Large intestine (tissue), 12 donors: ENCODE measurements around the gene PHLDB2. TPM values are rescaled to one million over a fixed set of nuclear protein-coding genes. Genes with fewer than 3 reads are reported as not detected.
"Not testable (repeated sequence)": the region's sequence is repeated elsewhere in the genome, so short reads cannot be mapped to it uniquely, and the experiment has no call there.

ENCODE experiments used
- DNase-seq, 2 donors: peaks; one replicate each; pipeline versions ENCODE4 v3.0.0 to v3.0.0-alpha.2; 2013
- H3K27ac ChIP-seq: one replicate; pipeline ENCODE4 v1.5.1; 2013; ENCODE audit warnings: low read length
- H3K27me3 ChIP-seq: 2 replicates; pipeline ENCODE4 v1.6.1; 2013; ENCODE audit warnings: low read length; ENCODE audit not compliant: control insufficient read depth, insufficient read depth
- H3K36me3 ChIP-seq: 2 replicates; pipeline ENCODE4 v1.6.1; 2013; ENCODE audit warnings: low read length; ENCODE audit not compliant: control insufficient read depth, insufficient read depth
- H3K4me1 ChIP-seq: one replicate; pipeline ENCODE4 v1.6.1; 2013; ENCODE audit warnings: low read length; ENCODE audit not compliant: control insufficient read depth, insufficient read depth
- H3K4me3 ChIP-seq: one replicate; pipeline ENCODE4 v1.5.1; 2013; ENCODE audit warnings: low read length
- H3K9me3 ChIP-seq: one replicate; pipeline ENCODE4 v1.6.1; 2013; ENCODE audit warnings: mild to moderate bottlenecking, low read depth, low read length, moderate library complexity; ENCODE audit not compliant: control insufficient read depth
- WGBS: methylation state at CpG from one replicate; pipeline ENCODE4 v1.1.5; 2013; ENCODE audit warnings: low lambda C conversion rate; ENCODE audit not compliant: insufficient coverage; 5-methylcytosine and 5-hydroxymethylcytosine counted together
- long read RNA-seq, 11 donors: transcript quantifications; one replicate each; lab custom pipeline, GENCODE V29; 2026
- polyA plus RNA-seq: library from polyadenylated mRNA; unstranded; fragments of 120-200 nt; gene quantifications from one replicate; pipeline ENCODE4 v1.2.1, GENCODE V29; 2013

Gene PHLDB2
- 22.2 TPM for polyA plus RNA-seq
- long read RNA-seq, donor 1, result 0 reads
- long read RNA-seq, donor 2, partial matches to known transcripts, result 0 of 2 reads
- long read RNA-seq, donor 2, other reads (novel, unspliced or antisense), result 0 of 2 reads
- long read RNA-seq, donor 3, result 0 reads
- long read RNA-seq, donor 4, result 0 reads
- long read RNA-seq, donor 5, full-length matches to known transcripts, result 3 of 3 reads
- long read RNA-seq, donor 5, partial matches to known transcripts, result 0 of 3 reads
- long read RNA-seq, donor 5, other reads (novel, unspliced or antisense), result 0 of 3 reads
- long read RNA-seq, donor 6, result 0 reads
- long read RNA-seq, donor 7, partial matches to known transcripts, result 0 of 3 reads
- long read RNA-seq, donor 7, other reads (novel, unspliced or antisense), result 0 of 3 reads
- long read RNA-seq, donor 8, partial matches to known transcripts, result 0 of 1 reads
- long read RNA-seq, donor 8, other reads (novel, unspliced or antisense), result 0 of 1 reads
- long read RNA-seq, donor 9, full-length matches to known transcripts, result 1 of 1 reads
- long read RNA-seq, donor 9, partial matches to known transcripts, result 0 of 1 reads
- long read RNA-seq, donor 9, other reads (novel, unspliced or antisense), result 0 of 1 reads
- long read RNA-seq, donor 10, partial matches to known transcripts, result 0 of 2 reads
- long read RNA-seq, donor 10, other reads (novel, unspliced or antisense), result 0 of 2 reads
- long read RNA-seq, donor 11, full-length matches to known transcripts, result 2 of 2 reads
- long read RNA-seq, donor 11, partial matches to known transcripts, result 0 of 2 reads
- long read RNA-seq, donor 11, other reads (novel, unspliced or antisense), result 0 of 2 reads

GRCh38 chr3:111859061-111859973, at the start of gene PHLDB2:
TSS of gene PHLDB2 (plus strand) at chr3:111859265. CDS start at chr3:111884078, 24,813 bp downstream.
- Histone ChIP-seq H3K27ac (peak within 1 kb of the TSS; percentile 79), H3K4me3 (peak within 1 kb of the TSS; percentile 83), H3K27me3 (no peaks in the 10 kb centered on the region), H3K36me3 (no peaks in the 10 kb centered on the region), H3K4me1 (peaks cover 18% of the 10 kb centered on the region), H3K9me3 (no peaks in the 10 kb centered on the region)
- no CpG with 5 or more reads among the region's 78 CpGs for WGBS
- peak; percentile 70 to 85 for DNase-seq

DNA sequence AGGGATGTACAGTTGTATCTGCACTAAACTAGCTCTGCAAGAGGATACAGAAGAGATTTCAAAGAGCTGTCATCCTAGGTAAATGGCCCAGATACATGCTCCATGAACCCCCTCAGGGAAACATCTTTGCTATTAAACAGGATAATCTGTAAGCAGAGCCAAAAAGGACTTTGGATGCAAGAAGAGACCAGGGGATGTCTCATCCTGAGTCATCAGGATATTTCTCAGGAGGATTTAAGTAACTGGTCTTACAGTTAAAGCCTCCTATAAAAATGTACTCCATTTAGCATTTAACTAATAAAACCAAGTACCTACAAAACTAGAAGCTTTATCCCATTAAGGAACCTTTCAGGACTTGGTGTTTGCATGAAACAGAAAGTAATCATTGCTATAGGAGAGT, 48.2 kb upstream of the PHLDB2 start:
- H3K9me3 ChIP-seq, result no peaks in the 10 kb centered on the region
- DNase-seq, result no peak
- no peak overlapping the region for H3K4me3 ChIP-seq
- no peaks in the 10 kb centered on the region for H3K36me3 ChIP-seq
- no peak overlapping the region for H3K27ac ChIP-seq
- H3K27me3 ChIP-seq, result no peaks in the 10 kb centered on the region
- peaks cover 4% of the 10 kb centered on the region for H3K4me1 ChIP-seq

GRCh38 chr3:111811811-111812210, 47.3 kb upstream of the PHLDB2 start:
- 100% methylated on average over 1 of the region's 1 CpG for WGBS
- Histone ChIP-seq H3K36me3 (no peaks in the 10 kb centered on the region), H3K27ac (no peak overlapping the region), H3K27me3 (no peaks in the 10 kb centered on the region), H3K9me3 (no peaks in the 10 kb centered on the region), H3K4me1 (peaks cover 4% of the 10 kb centered on the region), H3K4me3 (no peak overlapping the region)
- no peak for DNase-seq

DNA sequence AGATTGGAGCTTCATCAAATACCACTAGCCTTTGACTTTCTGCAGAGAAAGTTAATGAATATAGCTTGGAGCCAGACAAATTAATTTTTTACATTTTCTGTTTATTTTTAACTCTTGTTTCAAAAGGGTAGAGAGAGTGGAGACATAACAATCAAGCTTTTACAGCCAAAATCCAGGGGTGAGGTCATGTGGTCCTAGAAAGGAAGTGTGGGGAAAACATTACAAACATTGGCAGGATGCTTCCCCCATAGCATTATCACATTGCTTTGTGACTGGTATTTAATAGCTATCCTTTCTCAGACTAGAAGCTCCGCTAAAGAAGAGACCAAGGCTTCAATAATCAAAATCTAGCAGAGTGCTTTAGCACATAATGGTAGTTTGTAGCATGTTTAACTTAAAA, 46.4 kb upstream of the PHLDB2 start:
- Histone ChIP-seq H3K27ac (no peak overlapping the region), H3K4me1 (no peaks in the 10 kb centered on the region), H3K36me3 (no peaks in the 10 kb centered on the region), H3K27me3 (no peaks in the 10 kb centered on the region), H3K9me3 (no peaks in the 10 kb centered on the region), H3K4me3 (no peak overlapping the region)
- WGBS, result no CpG with 5 or more reads among the region's 1 CpG
- DNase-seq, result no peak

- Histone ChIP-seq H3K4me3 (no peak overlapping the region), H3K27me3 (no peaks in the 10 kb centered on the region), H3K9me3 (no peaks in the 10 kb centered on the region), H3K27ac (no peak overlapping the region), H3K4me1 (no peaks in the 10 kb centered on the region), H3K36me3 (no peaks in the 10 kb centered on the region)
- 100% methylated on average over 1 of the region's 1 CpG for WGBS
- no peak for DNase-seq
Observed at GRCh38 chr3:111813441-111813840, 45.6 kb upstream of the PHLDB2 start.

- Histone ChIP-seq H3K27me3 (no peaks in the 10 kb centered on the region), H3K9me3 (no peaks in the 10 kb centered on the region), H3K4me3 (no peak overlapping the region), H3K36me3 (no peaks in the 10 kb centered on the region), H3K4me1 (no peaks in the 10 kb centered on the region), H3K27ac (no peak overlapping the region)
- no CpG with 5 or more reads among the region's 1 CpG for WGBS
- DNase-seq, result no peak
Observed at GRCh38 chr3:111813979-111814378, 45.1 kb upstream of the PHLDB2 start.

DNA sequence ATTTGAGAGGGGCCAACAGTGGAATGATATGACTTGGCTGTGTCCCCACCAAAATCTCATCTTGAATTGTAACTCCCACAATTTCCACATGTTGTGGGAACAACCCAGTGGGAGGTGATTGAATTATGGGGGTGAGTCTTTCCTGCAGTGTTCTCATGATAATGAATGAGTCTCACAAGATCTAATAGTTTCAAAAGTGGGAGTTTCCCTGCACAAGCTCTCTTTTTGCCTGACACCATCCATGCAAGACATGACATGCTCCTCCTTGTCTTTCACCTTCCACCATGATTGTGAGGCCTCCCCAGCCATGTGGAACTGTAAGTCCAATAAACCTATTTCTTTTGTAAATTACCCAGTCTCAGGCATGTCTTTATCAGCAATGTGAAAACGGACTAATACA, 42.3 kb upstream of the PHLDB2 start:
- WGBS, result no CpG with 5 or more reads among the region's 1 CpG
- H3K4me1 ChIP-seq, H3K9me3 ChIP-seq, H3K27me3 ChIP-seq, H3K36me3 ChIP-seq, H3K27ac ChIP-seq, H3K4me3 ChIP-seq, DNase-seq: not testable (repeated sequence)

- H3K27me3 ChIP-seq, result no peaks in the 10 kb centered on the region
- no peak for DNase-seq
Observed at GRCh38 chr3:111819927-111820326, 39.1 kb upstream of the PHLDB2 start.

DNA sequence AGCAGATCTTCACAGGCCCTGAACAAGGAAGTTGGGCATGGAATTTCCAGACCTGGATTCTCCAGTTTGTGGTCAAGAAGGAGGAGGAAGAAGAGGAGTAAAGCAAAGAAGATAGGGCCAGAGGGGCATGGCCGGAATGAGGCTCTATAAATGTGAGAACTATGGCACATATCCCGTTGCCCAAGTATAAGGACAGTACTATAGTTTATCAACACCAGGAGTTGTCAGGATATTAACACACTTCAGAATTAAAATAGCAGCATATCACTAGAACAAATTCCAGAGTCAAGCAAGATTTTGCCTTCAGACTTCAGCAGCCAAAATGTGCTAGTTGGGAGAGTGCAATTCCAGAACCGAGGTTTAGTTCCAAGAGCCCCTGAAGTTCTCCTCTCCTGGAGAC, 38.4 kb upstream of the PHLDB2 start:
- Histone ChIP-seq H3K4me1 (no peaks in the 10 kb centered on the region), H3K27ac (no peak overlapping the region), H3K36me3 (no peaks in the 10 kb centered on the region), H3K9me3 (no peaks in the 10 kb centered on the region), H3K27me3 (no peaks in the 10 kb centered on the region), H3K4me3 (no peak overlapping the region)
- no CpG with 5 or more reads among the region's 3 CpGs for WGBS
- DNase-seq, result no peak

More at GRCh38 chr3:111819927-111820326, 39.1 kb upstream of the PHLDB2 start:
- Histone ChIP-seq H3K4me1 (no peaks in the 10 kb centered on the region), H3K36me3 (no peaks in the 10 kb centered on the region), H3K9me3 (no peaks in the 10 kb centered on the region), H3K27ac (no peak overlapping the region), H3K4me3 (no peak overlapping the region)
- WGBS, result 92% methylated on average over 2 of the region's 5 CpGs

DNA sequence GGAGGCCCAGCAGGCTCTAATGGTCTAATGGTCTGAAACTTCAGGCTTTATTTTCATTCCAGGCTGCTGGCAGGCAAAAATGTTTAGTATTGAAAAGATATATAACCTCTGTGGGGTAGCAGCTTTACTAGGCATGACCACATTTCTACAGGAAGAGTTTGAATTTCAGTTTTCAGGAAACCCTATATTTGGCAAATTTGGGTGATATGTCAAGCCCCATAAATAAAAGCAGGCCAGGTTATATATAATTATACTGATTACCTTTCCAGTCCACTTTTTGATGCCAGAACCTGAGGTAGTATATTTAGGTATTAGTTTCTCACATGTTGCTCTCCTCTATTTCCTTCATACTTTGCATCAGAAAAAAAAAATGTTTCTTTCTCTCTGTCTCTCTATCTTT, 37.2 kb upstream of the PHLDB2 start:
- no peak overlapping the region for H3K27ac ChIP-seq
- DNase-seq, result no peak
- no peaks in the 10 kb centered on the region for H3K4me1 ChIP-seq
- H3K27me3 ChIP-seq, result no peaks in the 10 kb centered on the region
- no peak overlapping the region for H3K4me3 ChIP-seq
- H3K9me3 ChIP-seq, result no peaks in the 10 kb centered on the region
- no peaks in the 10 kb centered on the region for H3K36me3 ChIP-seq
